GM12865 (cell line): ENCODE measurements around the gene MFSD2A.
A peak's percentile ranks its signal among the peaks of the same experiment; 100 is the strongest.
"Not testable (repeated sequence)": the region's sequence is repeated elsewhere in the genome, so short reads cannot be mapped to it uniquely, and the experiment has no call there.

Experiments
- DNase-seq: peaks from one replicate; pipeline ENCODE4 v3.0.0; 2010; ENCODE audit warnings: low read depth
- H3K4me3 ChIP-seq: 2 replicates; pipeline ENCODE4 v1.5.1; 2011; ENCODE audit warnings: mild to moderate bottlenecking, low read depth, low read length, control low read depth
- CTCF ChIP-seq: IDR thresholded peaks from 2 replicates; pipeline ENCODE4 v1.5.1; 2011; ENCODE audit warnings: low read length, control low read depth, low read depth, inconsistent platforms; ENCODE audit not compliant: insufficient read depth; ENCODE audit errors: missing control alignments

The MFSD2A gene

GRCh38 chr1:40001456-40001855 is 46.5 kb downstream of the MFSD2A start:
- no peak overlapping the region for H3K4me3 ChIP-seq
- no peak for DNase-seq
- no peak for TF ChIP-seq CTCF

GRCh38 chr1:40003156-40004093 is 48.5 kb downstream of the MFSD2A start:
- H3K4me3 ChIP-seq: peak overlapping the region; percentile 30
- DNase-seq: peak; percentile 82
- TF ChIP-seq CTCF: no peak

GRCh38 chr1:40004857-40005256 is 49.9 kb downstream of the MFSD2A start:
- H3K4me3 ChIP-seq: no peak overlapping the region
- no peak for TF ChIP-seq CTCF
- no peak for DNase-seq

- not testable (repeated sequence) for H3K4me3 ChIP-seq
These were observed 52.6 kb downstream of the MFSD2A start for GRCh38 chr1:40007481-40008034.

GRCh38 chr1:40011198-40011597 is 56.3 kb downstream of the MFSD2A start:
- no peak overlapping the region for H3K4me3 ChIP-seq
- DNase-seq: no peak
- no peak for TF ChIP-seq CTCF

More at GRCh38 chr1:40007481-40008034, 52.6 kb downstream of the MFSD2A start:
- DNase-seq: not testable (repeated sequence)

GRCh38 chr1:40014253-40014706 is 59.3 kb downstream of the MFSD2A start:
- no peak for DNase-seq
- no peak for TF ChIP-seq CTCF
- no peak overlapping the region for H3K4me3 ChIP-seq

GRCh38 chr1:40014812-40015594 is 60.1 kb downstream of the MFSD2A start:
- TF ChIP-seq CTCF: no peak
- H3K4me3 ChIP-seq: no peak overlapping the region
- no peak for DNase-seq
